Stimulated activated CD4-positive, alpha-beta T cell treated with anti-CD3 and anti-CD28 coated beads, Interleukin-12 subunit alpha, Interleukin-12 subunit beta, amount 100 ng/mL, for 4 hours (primary cell): ENCODE measurements around the gene PTPRE.

ENCODE experiments used
- DNase-seq: peaks from one replicate; pipeline ENCODE4 v3.0.0-alpha.2; 2020

Gene PTPRE

GRCh38 chr10:128028508-128029289 is 121.8 kb downstream of the PTPRE start:
- no peak for DNase-seq

- DNase-seq: no peak
Measured at GRCh38 chr10:128029290-128029651, 122.4 kb downstream of the PTPRE start.

- DNase-seq: no peak
Measured at GRCh38 chr10:128029731-128030369, 122.9 kb downstream of the PTPRE start.

GRCh38 chr10:128030498-128031072 is 123.7 kb downstream of the PTPRE start:
- no peak for DNase-seq

- DNase-seq: no peak
Measured at GRCh38 chr10:128031216-128031615, 124.3 kb downstream of the PTPRE start.

- DNase-seq: no peak
Measured at GRCh38 chr10:128032466-128032865, 125.6 kb downstream of the PTPRE start.

- DNase-seq: peak; percentile 65
Measured at GRCh38 chr10:128035557-128035973, 128.7 kb downstream of the PTPRE start.

GRCh38 chr10:128036011-128036615 is 129.2 kb downstream of the PTPRE start:
- DNase-seq: no peak

GRCh38 chr10:128036746-128037543 is 130.0 kb downstream of the PTPRE start:
- no peak for DNase-seq

- no peak for DNase-seq
Measured at GRCh38 chr10:128040096-128040495, 133.2 kb downstream of the PTPRE start.

GRCh38 chr10:128040681-128041080 is 133.8 kb downstream of the PTPRE start:
- DNase-seq: no peak

GRCh38 chr10:128042131-128042610 is 135.3 kb downstream of the PTPRE start:
- no peak for DNase-seq

GRCh38 chr10:128043259-128044045 is 136.5 kb downstream of the PTPRE start:
- DNase-seq: no peak

- no peak for DNase-seq
Measured at GRCh38 chr10:128044186-128044585, 137.3 kb downstream of the PTPRE start.

- DNase-seq: no peak
Measured at GRCh38 chr10:128044961-128045832, 138.3 kb downstream of the PTPRE start.

- no peak for DNase-seq
Measured at GRCh38 chr10:128045833-128046120, 138.9 kb downstream of the PTPRE start.

GRCh38 chr10:128046156-128046952 is 139.5 kb downstream of the PTPRE start:
- no peak for DNase-seq

GRCh38 chr10:128046953-128047290 is 140.0 kb downstream of the PTPRE start:
- no peak for DNase-seq

GRCh38 chr10:128047351-128047750 is 140.4 kb downstream of the PTPRE start:
- DNase-seq: peak; percentile 76
